ENCODE data around the gene UBE2G1. TPM values are rescaled to one million over a fixed set of nuclear protein-coding genes. Genes with fewer than 3 reads are reported as not detected.

The UBE2G1 gene
- total RNA-seq, 1 donor from 2014 or later: 74.5 TPM

- H3K4me3 Mint-ChIP-seq (ENCODE audit: low read depth): no peak overlapping the region
- H3K9me3 Mint-ChIP-seq: no peaks in the 10 kb centered on the region
- no peaks in the 10 kb centered on the region for H3K27me3 Mint-ChIP-seq (ENCODE audit: low read depth)
- peaks cover 2% of the 10 kb centered on the region for H3K36me3 Mint-ChIP-seq (ENCODE audit: low read depth)
- intact Hi-C loops (cut with micrococcal nuclease): no loop called here
- DNase-seq (ENCODE audit: low spot score): no peak
- no peak overlapping the region for H3K27ac Mint-ChIP-seq
- peaks cover 14% of the 10 kb centered on the region for H3K4me1 Mint-ChIP-seq (ENCODE audit: low read depth)
These were observed 23.9 kb downstream of the UBE2G1 start for GRCh38 chr17:4342535-4342934.

- no peak overlapping the region for H3K27ac Mint-ChIP-seq
- no peak for DNase-seq (ENCODE audit: low spot score)
- no peak overlapping the region for H3K4me3 Mint-ChIP-seq (ENCODE audit: low read depth)
- no peaks in the 10 kb centered on the region for H3K9me3 Mint-ChIP-seq
- H3K27me3 Mint-ChIP-seq (ENCODE audit: low read depth): no peaks in the 10 kb centered on the region
- intact Hi-C loops (cut with micrococcal nuclease): no loop called here
- peaks cover 2% of the 10 kb centered on the region for H3K36me3 Mint-ChIP-seq (ENCODE audit: low read depth)
- peaks cover 19% of the 10 kb centered on the region for H3K4me1 Mint-ChIP-seq (ENCODE audit: low read depth)
These were observed 24.9 kb downstream of the UBE2G1 start for GRCh38 chr17:4341616-4341977.

GRCh38 chr17:4340914-4341615 is 25.4 kb downstream of the UBE2G1 start:
- Mint-ChIP-seq H3K4me3 (ENCODE audit: low read depth) (no peak overlapping the region), H3K9me3 (no peaks in the 10 kb centered on the region), H3K4me1 (ENCODE audit: low read depth) (peaks cover 19% of the 10 kb centered on the region), H3K27me3 (ENCODE audit: low read depth) (no peaks in the 10 kb centered on the region), H3K27ac (no peak overlapping the region), H3K36me3 (ENCODE audit: low read depth) (peaks cover 2% of the 10 kb centered on the region)
- no peak for DNase-seq (ENCODE audit: low spot score)
- intact Hi-C loops (cut with micrococcal nuclease): no loop called here

DNA sequence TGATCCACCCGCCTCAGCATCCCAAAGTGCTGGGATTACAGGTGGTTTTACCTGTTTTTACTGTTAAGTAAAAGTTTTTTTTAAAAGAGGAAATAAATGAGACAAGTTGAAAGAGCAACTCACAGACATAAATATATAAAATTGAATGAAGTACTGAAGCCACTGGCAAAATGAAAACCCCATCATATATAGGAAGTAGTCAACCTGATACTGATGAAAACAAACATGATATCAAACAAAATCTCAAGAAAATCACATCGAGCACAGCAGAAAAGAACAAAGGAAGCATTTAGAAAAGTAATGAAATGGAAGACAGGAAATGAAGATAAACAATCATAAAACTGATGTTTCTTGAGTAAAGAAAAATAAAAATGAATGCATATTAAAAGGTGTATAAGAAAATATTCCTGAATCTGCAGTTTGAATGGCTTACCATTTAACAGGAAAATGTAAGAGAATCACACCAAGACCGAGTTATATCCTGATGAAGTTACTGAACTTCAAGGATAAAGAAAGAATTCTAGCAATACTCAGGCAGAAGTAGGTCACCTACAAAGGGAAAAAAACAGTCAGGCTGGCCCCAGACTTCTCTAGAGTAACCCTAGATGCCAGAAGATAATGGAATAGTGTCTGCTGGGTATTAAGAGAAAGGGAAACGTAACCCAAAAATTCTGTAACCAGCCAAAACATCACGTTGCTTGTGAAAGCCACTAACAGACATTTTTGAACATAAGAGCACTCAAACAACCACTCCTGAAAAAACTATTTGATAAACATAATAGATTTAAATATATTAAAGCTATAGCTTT is 31.5 kb downstream of the UBE2G1 start:
- H3K27ac Mint-ChIP-seq: peak overlapping the region; percentile 77
- H3K4me1 Mint-ChIP-seq (ENCODE audit: low read depth): peaks cover 35% of the 10 kb centered on the region
- DNase-seq (ENCODE audit: low spot score): no peak
- intact Hi-C loops (cut with micrococcal nuclease): loop anchor here (2.0 kb wide), 1 partner anchor 40 kb away; no protein-coding TSS in a partner anchor
- H3K36me3 Mint-ChIP-seq (ENCODE audit: low read depth): peaks cover 6% of the 10 kb centered on the region
- H3K4me3 Mint-ChIP-seq (ENCODE audit: low read depth): peak overlapping the region; percentile 34
- no peaks in the 10 kb centered on the region for H3K9me3 Mint-ChIP-seq
- H3K27me3 Mint-ChIP-seq (ENCODE audit: low read depth): no peaks in the 10 kb centered on the region

GRCh38 chr17:4334332-4334731 is 32.1 kb downstream of the UBE2G1 start:
- intact Hi-C loops (cut with micrococcal nuclease): loop anchor here (2.0 kb wide), 1 partner anchor 40 kb away; no protein-coding TSS in a partner anchor
- DNase-seq (ENCODE audit: low spot score): no peak
- Mint-ChIP-seq H3K27me3 (ENCODE audit: low read depth) (no peaks in the 10 kb centered on the region), H3K4me3 (ENCODE audit: low read depth) (peak overlapping the region; percentile 34), H3K9me3 (no peaks in the 10 kb centered on the region), H3K27ac (peak overlapping the region; percentile 77), H3K36me3 (ENCODE audit: low read depth) (peaks cover 9% of the 10 kb centered on the region), H3K4me1 (ENCODE audit: low read depth) (peaks cover 39% of the 10 kb centered on the region)

- Mint-ChIP-seq H3K4me1 (ENCODE audit: low read depth) (peaks cover 40% of the 10 kb centered on the region), H3K9me3 (no peaks in the 10 kb centered on the region), H3K27me3 (ENCODE audit: low read depth) (no peaks in the 10 kb centered on the region), H3K27ac (no peak overlapping the region), H3K4me3 (ENCODE audit: low read depth) (no peak overlapping the region), H3K36me3 (ENCODE audit: low read depth) (peaks cover 13% of the 10 kb centered on the region)
- DNase-seq (ENCODE audit: low spot score): no peak
- intact Hi-C loops (cut with micrococcal nuclease): no loop called here
These were observed 33.4 kb downstream of the UBE2G1 start for GRCh38 chr17:4333041-4333440.

- no peaks in the 10 kb centered on the region for H3K9me3 Mint-ChIP-seq
- no peak overlapping the region for H3K4me3 Mint-ChIP-seq (ENCODE audit: low read depth)
- H3K27ac Mint-ChIP-seq: peak overlapping the region; percentile 42
- intact Hi-C loops (cut with micrococcal nuclease): no loop called here
- H3K36me3 Mint-ChIP-seq (ENCODE audit: low read depth): peaks cover 19% of the 10 kb centered on the region
- H3K4me1 Mint-ChIP-seq (ENCODE audit: low read depth): peaks cover 40% of the 10 kb centered on the region
- no peak for DNase-seq (ENCODE audit: low spot score)
- H3K27me3 Mint-ChIP-seq (ENCODE audit: low read depth): no peaks in the 10 kb centered on the region
These were observed 34.0 kb downstream of the UBE2G1 start for GRCh38 chr17:4332296-4332970.

DNA sequence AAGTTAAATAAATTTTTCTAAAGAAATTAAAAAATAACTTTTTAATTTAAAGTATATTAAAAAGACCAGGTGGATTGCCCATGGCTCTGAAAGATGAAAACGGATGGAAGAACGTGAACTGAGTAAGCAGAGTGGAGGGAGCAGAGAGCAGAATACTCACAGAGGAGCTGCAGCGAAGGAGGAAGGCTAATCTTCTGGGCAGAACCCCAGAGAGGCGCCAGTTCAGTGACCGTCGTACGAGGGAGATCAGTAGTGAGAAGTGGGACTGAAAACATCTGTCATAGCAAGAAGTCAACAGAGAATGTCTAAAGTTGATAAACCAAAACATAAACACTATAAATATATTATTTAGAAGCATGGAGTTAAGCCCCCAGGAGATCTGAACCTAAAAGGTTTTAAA is 34.9 kb downstream of the UBE2G1 start:
- H3K36me3 Mint-ChIP-seq (ENCODE audit: low read depth): peaks cover 23% of the 10 kb centered on the region
- intact Hi-C loops (cut with micrococcal nuclease): no loop called here
- no peaks in the 10 kb centered on the region for H3K27me3 Mint-ChIP-seq (ENCODE audit: low read depth)
- peaks cover under 1% of the 10 kb centered on the region for H3K9me3 Mint-ChIP-seq
- DNase-seq (ENCODE audit: low spot score): no peak
- peak overlapping the region; percentile 47 for H3K27ac Mint-ChIP-seq
- H3K4me1 Mint-ChIP-seq (ENCODE audit: low read depth): peaks cover 35% of the 10 kb centered on the region
- no peak overlapping the region for H3K4me3 Mint-ChIP-seq (ENCODE audit: low read depth)

DNA sequence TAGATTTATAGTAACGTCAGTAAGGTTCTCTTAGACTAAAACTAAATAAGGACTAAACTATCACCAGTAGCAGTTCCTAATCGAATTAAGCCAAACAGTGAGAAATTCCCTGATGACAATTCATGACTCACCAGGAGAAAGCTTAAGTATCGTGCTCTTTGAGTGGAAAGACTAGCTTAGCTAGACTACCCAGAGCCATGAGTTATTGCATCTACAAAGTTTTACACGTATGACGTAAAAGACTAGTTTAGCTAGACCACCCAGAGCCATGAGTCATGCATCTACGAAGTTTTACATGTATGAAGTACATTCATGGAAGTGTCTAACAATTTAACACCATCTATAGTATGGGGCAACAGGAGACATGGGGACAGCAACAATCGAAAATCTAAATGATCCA is 36.6 kb downstream of the UBE2G1 start:
- Mint-ChIP-seq H3K27ac (peak overlapping the region; percentile 49), H3K27me3 (ENCODE audit: low read depth) (no peaks in the 10 kb centered on the region)

GRCh38 chr17:4327606-4328005 is 38.9 kb downstream of the UBE2G1 start:
- peaks cover 28% of the 10 kb centered on the region for H3K4me1 Mint-ChIP-seq (ENCODE audit: low read depth)
- H3K9me3 Mint-ChIP-seq: peaks cover 14% of the 10 kb centered on the region
- no peak for DNase-seq (ENCODE audit: low spot score)
- no peak overlapping the region for H3K4me3 Mint-ChIP-seq (ENCODE audit: low read depth)
- H3K27me3 Mint-ChIP-seq (ENCODE audit: low read depth): no peaks in the 10 kb centered on the region
- H3K27ac Mint-ChIP-seq: no peak overlapping the region
- intact Hi-C loops (cut with micrococcal nuclease): no loop called here
- H3K36me3 Mint-ChIP-seq (ENCODE audit: low read depth): peaks cover 35% of the 10 kb centered on the region

More for the DNA sequence above, 36.6 kb downstream of the UBE2G1 start:
- Mint-ChIP-seq H3K36me3 (ENCODE audit: low read depth) (peaks cover 35% of the 10 kb centered on the region), H3K4me3 (ENCODE audit: low read depth) (no peak overlapping the region), H3K4me1 (ENCODE audit: low read depth) (peaks cover 31% of the 10 kb centered on the region), H3K9me3 (peaks cover 14% of the 10 kb centered on the region)
- intact Hi-C loops (cut with micrococcal nuclease): no loop called here
- DNase-seq (ENCODE audit: low spot score): no peak

DNA sequence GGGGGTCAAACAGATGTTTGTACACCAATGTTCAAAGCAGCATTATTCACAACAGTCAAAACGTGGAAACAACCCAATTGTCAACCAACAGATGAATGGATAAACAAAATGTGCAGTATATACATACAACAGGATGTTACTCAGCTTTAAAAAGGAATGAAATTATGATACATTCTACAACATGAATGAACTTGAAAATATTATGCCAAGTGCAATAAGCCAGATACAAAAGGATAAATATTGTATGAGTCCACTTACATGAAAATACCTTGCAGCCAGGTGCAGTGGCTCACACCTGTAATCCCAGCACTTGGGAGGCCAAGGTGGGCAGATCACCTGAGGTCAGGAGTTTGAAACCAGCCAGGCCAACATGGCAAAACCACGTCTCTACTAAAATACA is 39.9 kb downstream of the UBE2G1 start:
- peaks cover 23% of the 10 kb centered on the region for H3K4me1 Mint-ChIP-seq (ENCODE audit: low read depth)
- peaks cover 35% of the 10 kb centered on the region for H3K36me3 Mint-ChIP-seq (ENCODE audit: low read depth)

GRCh38 chr17:4326112-4326511 is 40.4 kb downstream of the UBE2G1 start:
- intact Hi-C loops (cut with micrococcal nuclease): no loop called here
- Mint-ChIP-seq H3K4me3 (ENCODE audit: low read depth) (no peak overlapping the region), H3K27me3 (ENCODE audit: low read depth) (no peaks in the 10 kb centered on the region), H3K9me3 (peaks cover 14% of the 10 kb centered on the region), H3K27ac (no peak overlapping the region), H3K4me1 (ENCODE audit: low read depth) (peaks cover 22% of the 10 kb centered on the region), H3K36me3 (ENCODE audit: low read depth) (peaks cover 35% of the 10 kb centered on the region)
- DNase-seq (ENCODE audit: low spot score): no peak

More for the DNA sequence above, 39.9 kb downstream of the UBE2G1 start:
- H3K27ac Mint-ChIP-seq: no peak overlapping the region
- H3K27me3 Mint-ChIP-seq (ENCODE audit: low read depth): no peaks in the 10 kb centered on the region
- no peak overlapping the region for H3K4me3 Mint-ChIP-seq (ENCODE audit: low read depth)
- H3K9me3 Mint-ChIP-seq: peaks cover 14% of the 10 kb centered on the region
- intact Hi-C loops (cut with micrococcal nuclease): no loop called here
- no peak for DNase-seq (ENCODE audit: low spot score)

DNA sequence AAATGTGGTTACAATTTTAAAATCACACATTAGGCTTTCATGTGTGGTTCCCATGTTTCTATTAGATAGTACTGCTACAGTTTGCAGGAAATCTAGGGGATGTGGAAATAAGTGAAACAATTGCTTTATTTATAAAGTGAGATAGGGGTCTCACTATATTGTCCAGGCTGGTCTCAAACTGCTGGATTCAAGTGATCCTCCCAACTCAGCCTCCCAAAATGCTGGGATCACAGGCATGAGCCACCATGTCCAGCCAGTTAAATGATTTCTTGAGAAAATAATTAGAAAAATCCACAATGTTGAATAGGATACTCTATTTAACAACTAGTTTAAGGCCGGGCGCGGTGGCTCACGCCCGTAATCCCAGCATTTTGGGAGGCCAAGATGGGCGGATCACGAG is 42.0 kb downstream of the UBE2G1 start:
- no peak for DNase-seq (ENCODE audit: low spot score)
- Mint-ChIP-seq H3K36me3 (ENCODE audit: low read depth) (peaks cover 29% of the 10 kb centered on the region), H3K27me3 (ENCODE audit: low read depth) (no peaks in the 10 kb centered on the region), H3K4me1 (ENCODE audit: low read depth) (peaks cover 18% of the 10 kb centered on the region), H3K9me3 (peaks cover 14% of the 10 kb centered on the region), H3K27ac (no peak overlapping the region), H3K4me3 (ENCODE audit: low read depth) (no peak overlapping the region)
- intact Hi-C loops (cut with micrococcal nuclease): no loop called here

All from activated T-helper 2 cell treated with anti-CD3 and anti-CD28 coated beads, Interferon-gamma antibody, Interleukin-2, Interleukin-4, amounts not matched to agents 10 μg/mL and 5 μg/mL and 100 μg/mL, durations not matched to agents 14 hours and 24 hours and 36 hours (primary cell).